HK-2 (cell line): Measurements from ENCODE around the gene WDFY4.

Experiments
- DNase-seq: peaks from one replicate; pipeline ENCODE4 v3.0.0-alpha.2; 2018; ENCODE audit not compliant: unreplicated experiment

The WDFY4 gene

DNA sequence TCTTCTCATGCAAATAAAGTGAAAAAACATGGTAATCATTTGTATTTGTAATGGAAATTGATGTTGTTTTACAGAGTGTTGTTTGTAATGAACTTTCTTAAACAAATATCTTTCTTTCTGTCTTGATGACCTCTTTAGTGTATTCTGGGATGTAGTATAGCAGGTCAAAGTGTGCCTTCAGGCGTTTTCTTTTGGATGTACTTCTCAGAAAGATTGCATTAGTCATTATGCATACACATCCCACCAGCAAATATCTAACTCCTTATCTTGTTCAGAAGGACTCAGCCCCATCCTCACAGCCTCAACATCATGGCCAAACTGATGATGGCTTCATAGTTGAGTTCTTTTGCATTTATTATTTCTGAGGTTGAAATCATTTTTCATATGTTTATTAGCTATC lies 130.3 kb downstream of the WDFY4 start:
- no peak for DNase-seq

DNA sequence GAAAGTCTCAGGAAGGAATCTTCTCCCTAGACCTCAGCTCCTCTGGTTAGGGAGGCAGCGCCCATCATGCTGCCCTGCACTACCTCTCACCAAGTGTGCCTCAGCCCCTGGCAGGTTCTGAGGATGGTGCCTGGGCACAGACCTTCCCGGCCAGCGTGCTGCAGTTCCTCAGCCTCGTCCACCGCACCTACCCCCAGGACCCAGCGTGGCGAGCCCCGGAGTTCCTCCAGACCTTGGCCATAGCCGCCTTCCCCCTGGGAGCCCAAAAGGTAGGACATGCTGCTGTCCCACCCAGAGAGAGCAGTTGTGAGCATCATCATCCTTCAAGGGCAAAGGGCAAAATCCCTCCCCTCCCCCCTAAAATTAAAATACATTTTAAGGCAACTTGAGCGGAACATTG lies 132.5 kb downstream of the WDFY4 start:
- no peak for DNase-seq

DNA sequence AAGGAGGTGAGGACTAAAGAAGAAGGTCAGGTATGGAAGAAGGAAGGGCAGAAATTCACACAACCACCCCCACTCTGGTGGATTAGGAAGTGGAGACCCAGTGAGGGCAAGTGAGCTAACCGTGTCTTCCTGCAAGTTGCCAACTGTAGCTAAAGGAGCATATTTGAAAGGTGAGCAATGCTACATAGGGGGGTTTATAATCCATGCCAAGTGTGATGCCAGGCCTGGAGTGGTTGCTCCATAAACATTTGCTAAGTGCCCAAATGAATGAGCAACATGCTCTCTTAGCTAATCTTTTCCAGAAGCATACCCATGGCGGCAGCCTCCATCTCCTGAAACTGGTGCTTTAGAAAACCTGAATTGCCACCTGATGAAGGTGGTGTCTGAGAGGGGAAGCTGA lies 133.4 kb downstream of the WDFY4 start:
- DNase-seq = no peak

DNA sequence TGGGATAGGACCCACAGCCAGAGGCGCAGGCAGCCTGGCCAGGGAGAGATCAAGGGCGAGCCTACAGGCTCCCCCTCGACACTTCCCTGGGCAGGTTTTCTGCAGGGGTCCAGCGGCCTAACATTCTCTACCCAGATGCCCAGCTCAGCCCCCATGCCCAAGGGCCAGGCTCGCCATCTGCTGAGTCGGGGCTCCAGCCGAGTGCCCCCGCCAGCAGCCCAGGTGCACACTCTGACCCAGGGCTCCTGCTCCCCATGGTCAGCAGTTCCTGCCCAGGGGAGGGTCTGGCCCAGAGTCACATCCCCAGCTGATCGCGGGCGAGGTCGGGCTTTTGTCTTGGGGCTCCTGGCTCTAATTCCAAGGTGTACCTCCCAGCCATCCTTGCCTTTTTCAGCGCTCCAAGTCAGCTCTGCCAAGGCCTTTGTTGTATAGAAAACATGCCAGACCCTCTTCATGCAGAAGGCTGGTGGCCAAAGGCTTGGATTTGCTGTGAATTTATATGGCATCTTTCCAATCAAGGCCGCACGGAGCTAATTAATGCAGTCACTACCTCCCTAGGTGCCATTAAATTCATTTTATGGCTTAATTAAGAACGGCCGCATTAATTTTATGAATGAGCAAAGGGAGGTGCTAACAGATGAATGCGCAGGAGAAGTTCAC lies 134.3 kb downstream of the WDFY4 start:
- no peak for DNase-seq

DNA sequence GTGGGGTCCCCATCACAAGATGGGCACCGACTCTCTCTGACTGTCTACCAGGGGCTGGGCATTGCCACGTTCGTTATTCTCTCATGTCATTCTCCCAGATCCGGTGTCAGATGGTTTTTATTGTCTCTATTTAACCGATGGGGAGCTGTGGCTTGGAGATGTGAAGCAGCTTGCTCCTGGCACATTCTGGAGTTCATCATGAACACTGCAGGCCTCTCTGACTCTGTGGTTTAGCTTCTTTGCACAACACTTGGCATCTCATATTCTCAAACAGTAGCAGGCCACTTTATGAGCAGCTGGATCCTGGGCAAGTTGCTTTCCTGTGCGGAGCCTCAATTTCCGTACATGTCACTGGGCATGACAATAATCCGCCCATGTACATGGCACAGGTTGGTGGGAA lies 135.1 kb downstream of the WDFY4 start:
- DNase-seq = no peak

DNA sequence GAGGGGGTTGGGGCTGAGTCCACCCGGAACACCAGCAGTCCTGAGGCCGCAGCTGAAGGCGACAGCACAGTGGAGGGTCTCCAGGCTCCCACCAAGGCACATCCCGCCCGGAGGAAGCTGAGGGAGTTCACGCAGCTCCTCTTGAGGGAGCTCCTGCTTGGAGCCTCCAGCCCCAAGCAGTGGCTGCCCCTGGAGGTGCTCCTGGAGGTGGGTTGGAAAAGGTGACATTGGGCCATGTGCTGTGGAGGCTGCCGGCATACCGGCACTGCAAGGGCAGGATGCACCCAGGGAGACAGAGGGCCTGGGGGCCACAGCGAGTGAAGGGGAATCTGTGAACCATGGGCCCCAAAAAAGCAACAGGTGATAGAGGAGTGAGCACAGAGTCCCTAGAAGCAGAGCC lies 135.6 kb downstream of the WDFY4 start:
- no peak for DNase-seq

DNA sequence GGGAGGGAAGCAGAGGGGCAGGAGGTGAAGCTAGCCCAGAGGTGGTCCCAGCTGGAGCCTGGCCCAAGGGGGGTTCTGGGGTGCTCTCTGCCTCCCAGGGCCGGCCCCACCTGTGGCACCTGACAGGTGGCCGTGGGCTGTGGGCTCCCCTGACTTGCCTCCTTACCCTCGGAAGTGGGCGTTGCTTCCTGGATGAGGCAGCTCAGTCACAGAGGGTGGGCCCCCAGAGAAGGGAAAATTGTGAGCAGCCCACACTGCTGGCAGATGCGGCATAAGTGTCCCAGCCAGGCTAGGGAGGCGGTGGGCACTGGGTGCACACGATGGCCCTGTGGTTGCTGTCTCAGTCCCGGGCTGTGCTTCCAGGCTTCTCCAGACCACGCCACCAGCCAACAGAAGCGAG lies 136.0 kb downstream of the WDFY4 start:
- DNase-seq = no peak

DNA sequence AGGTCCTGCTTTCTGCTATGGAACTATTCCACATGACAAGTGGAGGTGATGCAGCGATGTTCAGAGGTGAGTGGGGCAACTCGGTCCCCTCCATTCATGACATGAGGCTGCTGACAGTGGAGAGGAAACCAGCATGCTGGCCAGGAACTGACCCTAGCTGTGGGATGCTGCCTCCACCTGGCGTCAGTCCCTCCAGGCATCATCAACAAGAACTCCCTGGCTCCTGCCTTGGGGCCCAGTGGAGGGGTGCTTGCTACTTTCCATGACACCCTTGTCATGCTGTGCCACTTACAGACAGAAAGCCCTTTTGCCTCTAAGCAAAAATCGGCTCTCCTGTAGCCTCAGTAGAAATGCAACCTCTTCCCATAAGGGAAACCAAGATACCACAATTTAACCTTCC lies 136.4 kb downstream of the WDFY4 start:
- DNase-seq = no peak

DNA sequence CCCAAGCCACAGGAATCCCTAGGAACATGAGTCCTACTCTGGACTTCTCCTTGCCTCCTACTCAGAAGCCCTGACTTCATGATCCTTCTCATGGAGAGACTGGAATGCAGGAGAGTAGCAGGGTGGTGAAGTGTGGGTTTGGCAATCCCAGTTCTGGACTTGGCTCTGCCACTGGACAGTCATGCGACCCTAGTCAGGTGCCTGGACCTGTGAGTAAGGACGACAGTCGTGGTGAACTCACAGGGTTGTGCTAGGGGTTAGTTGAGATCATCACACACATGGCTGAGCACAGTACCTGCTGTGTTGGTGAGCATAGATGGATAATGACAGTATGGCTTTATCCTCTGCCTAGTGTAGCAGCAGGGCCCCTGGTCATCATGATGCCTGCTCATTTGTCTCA lies 137.0 kb downstream of the WDFY4 start:
- DNase-seq = peak; percentile 4

DNA sequence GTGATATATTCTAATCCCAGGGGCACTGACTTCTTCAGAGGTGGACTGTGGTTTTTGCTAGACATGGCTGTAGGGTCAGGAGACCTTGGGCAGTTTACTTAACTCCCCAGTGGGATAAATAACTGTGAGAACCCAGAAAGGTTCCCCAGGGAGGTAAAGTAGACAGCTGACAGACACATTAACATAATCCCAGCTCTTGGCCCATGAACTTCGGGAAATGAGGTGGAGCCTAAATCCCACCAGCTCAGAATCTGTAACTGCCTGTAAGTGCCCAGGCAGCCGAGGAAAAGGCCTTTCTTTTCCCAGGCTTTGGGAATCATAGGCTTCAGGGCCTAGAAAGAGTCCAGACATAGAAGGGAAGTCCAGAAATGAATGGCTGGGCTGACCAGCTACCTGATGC lies 149.0 kb downstream of the WDFY4 start:
- DNase-seq = no peak

DNA sequence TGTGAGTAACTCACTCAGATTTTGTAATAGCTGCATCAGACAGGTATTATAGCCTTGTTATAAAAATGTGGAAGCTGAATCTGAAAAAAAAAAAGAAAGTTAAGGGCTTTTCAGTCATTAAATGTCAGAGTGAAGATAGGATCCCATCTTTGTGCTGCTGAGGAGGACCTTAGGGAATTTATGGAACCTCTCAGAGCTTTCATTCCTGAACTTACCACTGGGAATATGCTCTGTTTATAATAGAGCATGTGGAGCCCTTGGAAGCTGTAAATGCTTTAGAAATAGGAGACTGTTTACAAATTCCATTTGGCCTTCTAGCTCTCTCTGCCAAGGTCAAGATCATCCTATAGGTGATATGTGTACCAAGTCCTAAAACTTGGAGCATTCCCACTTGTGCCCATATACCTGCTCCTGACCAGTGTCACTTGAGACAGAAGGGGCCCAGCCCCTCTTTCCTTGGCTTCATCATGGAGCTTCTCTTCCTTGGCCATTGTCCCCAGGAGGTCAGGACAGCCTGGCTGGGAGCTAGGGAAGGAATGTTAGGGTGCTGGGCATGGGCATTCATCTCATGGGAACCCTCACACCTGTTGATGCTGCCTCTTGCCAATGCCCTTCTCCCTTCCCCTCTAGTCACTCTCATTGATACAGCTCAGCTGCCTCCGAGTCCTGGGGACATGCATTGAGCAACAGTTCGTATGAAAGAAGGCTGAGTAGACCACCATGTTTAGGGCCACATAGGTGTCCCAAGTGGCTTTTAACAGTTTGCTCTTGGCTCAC lies 149.7 kb downstream of the WDFY4 start:
- DNase-seq = no peak

DNA sequence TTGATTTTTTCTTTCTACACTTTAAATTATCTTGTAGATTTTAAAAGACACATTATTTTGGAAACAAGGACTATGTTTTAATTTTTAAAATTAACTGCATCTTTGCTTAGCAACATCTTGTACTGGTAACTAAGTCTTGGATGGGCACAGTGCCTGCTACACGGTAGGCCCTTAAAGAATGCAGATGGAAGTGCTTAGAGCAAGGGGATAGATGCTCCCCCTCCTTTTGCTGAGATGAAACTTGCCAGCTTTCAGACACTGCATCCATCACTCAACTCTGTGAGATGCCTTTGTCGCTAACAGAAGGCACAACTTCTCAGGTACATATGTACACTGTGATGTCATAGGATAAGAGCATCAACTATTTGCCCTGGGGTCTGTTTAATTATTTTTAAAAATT lies 151.1 kb downstream of the WDFY4 start:
- no peak for DNase-seq

DNA sequence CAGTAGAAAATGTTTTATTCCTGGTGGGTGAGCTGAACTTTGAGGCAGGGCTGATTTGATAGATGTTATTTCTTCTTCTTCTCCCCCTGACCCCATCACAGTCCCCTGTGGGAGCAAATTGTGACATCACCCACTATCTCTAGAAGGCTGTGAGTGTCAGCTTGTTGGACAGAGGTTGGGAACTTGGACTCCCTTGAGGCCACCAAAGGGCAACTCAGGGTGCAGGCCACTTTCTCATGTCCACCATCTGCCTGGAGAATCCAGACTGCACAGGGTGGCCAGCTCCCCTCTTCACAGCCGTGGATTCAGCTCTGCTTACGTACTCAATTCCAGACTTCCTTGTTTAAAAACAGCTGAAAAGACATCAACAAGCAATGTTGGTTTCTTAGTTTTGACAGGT lies 151.9 kb downstream of the WDFY4 start:
- DNase-seq = no peak

DNA sequence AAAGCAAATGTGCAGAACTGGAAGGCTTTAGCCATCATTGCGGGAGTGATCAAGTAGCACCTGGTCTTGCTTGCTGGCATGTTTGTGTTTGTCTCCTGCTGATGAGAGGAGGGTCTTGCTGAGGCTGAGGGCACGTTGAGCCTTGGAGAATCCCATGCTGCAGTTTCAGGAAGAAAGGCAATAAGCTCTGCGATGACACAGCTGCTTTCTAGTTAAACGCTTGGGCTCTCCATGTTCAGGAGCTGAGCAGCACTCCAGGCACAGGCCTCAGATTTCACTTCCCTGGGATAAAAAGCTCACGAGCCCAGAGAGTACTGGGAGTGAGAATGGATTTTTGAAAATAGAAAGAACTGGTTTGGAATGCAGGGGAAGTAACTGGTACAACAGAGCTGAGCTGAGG lies 154.2 kb downstream of the WDFY4 start:
- DNase-seq = no peak

DNA sequence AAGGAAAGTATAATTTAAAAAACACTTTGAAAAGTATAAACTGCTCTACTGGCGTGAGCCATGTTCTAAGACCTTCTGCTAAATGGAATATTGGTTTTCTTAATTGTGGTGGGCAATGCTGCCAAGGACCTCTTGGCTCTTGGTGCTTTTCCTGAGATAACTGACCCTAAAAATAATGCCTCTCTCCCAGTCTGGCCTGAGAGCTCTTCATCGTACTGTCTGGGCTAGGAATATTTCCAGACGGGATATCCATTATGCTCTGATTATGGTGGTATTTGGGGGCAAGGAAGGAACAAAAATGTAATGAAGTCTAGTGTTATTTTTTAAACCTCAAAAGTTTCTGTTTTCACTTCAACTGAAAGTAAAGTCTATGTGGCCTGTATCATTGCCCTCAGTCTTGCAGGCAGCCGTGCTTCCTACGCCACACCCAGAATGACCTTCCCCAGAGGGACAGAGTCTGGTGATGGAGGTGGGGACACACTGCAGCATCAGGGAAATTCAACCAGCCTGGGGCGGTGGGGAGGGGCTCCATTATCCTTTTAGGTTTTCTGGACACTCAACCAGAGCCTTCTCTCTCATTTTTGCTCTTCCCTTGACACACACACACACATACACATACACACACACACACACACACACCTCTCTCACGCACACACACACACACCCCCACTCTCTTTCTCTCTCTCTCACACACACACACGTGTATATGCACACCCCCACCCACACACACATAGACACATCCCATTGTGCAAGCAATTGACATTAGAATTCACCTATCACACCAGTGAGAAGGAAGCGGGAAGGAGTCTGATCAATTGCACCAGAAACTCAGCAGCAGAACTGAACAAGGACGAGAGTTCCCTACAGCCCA lies 155.4 kb downstream of the WDFY4 start:
- DNase-seq = no peak

DNA sequence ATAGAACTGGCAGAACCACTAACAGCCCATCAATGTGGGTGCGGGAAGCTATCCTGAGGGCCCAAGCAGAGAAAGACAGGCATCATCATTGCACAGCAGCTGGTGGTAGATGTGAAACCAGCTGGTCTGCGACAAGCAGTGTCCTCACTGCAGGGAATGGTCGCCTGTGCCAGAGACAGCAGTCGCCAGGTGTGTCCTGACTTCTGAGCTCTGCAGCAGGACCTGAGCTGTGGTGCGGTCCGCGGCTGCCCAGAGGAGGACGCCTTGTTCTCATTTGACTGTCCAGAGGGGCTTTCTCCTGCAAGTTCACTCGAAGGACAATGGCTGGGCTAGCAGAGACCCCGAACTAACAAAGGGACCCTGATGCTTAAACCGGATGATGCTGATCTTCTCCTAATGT lies 157.6 kb downstream of the WDFY4 start:
- no peak for DNase-seq

DNA sequence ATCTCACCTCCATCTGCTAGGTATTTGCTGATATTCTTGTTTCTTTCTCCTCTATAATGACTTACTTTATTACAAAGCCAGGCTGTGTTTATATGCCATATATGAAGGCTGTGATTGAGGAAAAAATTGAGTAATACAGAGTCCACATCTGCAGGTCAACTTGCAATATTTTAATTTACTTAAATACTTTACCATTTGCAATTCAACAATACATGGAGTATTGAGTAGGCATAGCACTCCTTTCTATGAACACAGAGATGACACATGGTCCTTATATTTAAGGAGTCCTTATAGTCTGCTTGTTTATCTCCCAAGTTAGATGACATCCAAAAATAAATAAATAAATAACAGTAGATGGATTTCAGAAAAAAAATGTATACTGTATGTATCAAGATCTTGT lies 158.5 kb downstream of the WDFY4 start:
- DNase-seq = no peak

DNA sequence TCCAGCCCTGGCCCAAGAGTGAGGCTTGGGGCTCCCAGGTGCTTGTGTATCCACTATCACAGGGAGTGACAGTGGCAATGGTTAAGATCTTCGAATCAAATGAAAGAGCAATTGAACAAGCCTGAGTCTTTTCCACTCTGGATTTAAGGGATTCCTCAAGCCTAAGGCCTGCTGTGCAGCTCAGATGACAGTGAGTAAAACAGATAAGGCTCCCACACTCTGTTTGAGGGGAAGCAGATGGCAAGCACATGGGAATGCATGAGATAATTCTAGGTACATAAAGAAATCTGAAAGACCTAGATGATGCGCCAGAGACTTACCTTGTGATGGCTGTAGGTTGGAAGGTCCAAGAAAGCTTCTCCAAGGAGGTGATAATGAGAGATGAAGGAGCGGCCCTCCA lies 159.9 kb downstream of the WDFY4 start:
- no peak for DNase-seq

DNA sequence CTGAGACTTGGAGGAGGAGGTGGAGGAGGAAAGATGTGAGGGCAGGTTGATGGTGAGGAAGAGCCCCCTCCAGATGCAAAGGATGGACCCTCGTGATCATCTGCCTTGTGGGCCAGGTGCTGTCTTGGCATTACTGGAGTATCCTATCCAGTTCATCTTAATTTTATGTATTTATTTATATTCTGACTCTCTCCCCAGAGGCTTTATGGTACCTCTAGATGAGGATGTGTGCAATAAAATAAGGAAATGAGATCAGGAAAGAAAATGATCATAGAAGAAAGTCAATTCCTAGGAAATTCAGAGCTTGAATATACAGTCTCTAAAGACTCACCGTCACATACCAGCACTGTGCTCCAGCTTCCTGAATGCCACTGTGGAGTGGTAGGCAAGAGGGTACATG lies 160.8 kb downstream of the WDFY4 start:
- DNase-seq = no peak

DNA sequence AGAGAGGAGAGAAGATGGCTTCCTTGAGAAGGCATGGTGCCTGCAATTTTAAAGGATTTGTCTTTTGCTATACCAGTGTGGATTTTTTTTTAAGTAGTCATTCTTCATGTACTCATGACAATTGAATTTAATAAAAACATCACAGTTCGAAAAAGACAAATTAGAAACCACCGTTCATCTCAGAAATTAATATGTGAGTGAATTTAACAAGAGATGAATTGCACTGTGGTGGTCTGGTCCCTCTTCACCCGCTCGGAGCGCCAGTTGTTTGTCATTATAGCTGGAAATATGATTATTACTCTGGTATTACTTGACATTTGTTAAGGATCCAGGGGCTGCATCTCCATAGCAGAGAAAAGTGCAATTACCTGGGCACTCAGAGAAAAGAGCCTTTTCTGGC lies 163.0 kb downstream of the WDFY4 start:
- DNase-seq = no peak

DNA sequence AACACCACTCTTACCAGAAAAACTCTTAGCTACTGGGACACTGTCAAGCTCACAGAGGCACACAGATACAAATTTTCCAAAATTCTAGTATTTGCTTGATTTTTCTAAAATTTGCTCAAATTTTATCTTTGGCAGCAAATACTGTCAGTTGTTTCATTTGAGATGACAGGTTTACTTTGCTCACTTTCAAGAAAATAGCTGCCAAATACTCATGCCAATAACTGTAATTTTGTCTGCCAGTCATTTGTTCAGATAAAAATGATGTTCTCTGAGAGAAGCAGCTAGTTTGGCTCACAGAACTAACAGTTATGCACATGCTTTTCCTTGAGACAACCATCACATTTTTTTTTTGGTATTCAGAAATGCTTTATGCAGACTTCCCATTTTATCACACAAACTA lies 172.2 kb downstream of the WDFY4 start:
- no peak for DNase-seq

DNA sequence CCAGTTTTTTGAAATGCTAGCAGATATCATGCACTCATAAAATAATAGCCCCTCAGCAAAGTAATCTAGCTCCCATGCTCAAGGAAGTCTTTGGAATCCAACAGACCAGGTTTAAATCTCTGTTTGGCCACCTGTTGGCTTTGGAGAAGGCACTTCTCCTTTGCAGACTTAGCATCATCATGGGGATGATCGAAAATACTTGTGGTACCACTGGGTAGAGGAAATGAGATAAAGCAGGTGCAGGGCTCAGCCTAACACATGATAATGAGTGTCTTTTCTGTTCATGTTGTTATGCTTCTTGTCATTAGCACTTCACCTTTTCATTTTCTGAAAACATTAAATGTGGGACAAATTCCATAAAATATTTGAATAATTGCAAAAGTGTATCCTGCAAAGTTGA lies 187.6 kb downstream of the WDFY4 start:
- no peak for DNase-seq

DNA sequence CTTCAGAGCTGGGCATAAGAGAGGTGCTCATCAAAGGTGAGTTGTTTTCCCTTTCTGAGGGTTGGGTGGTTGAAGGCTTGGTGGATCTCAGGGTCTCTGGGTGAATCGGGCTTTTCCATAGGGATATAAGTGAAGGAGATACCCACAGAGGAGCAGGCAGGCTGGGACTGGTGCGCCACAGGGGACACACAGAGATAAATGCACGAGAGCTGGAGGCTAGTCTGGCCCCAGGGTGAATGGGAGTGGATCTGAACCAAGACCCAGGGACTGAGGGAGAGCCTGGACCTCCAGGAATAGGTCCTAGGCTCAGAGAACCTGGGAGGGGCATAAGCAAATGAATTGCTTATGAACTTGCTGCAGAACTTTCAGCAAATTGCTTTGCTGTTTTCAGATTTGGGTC lies 193.4 kb downstream of the WDFY4 start:
- no peak for DNase-seq
